ENCODE results near the gene PCDHB11.
"Not testable (repeated sequence)": the region's sequence is repeated elsewhere in the genome, so short reads cannot be mapped to it uniquely, and the experiment has no call there.

GRCh38 chr5:141189131-141189530 is 10.3 kb upstream of the PCDHB11 start:
- TF ChIP-seq CTCF (conservative IDR thresholded peaks at IDR 0.05 in 1 of 2, IDR thresholded peaks at IDR 0.05 in 1 of 2; ENCODE audit: low read depth in 1 of 2, low read length in 2 of 2); EZH2 (IDR thresholded peaks at IDR 0.05; ENCODE audit: low read length, missing control alignments): not testable (repeated sequence)

Measured in fibroblast of lung (primary cell).